Measurements from ENCODE around the gene FOXP1. TPM values are rescaled to one million over a fixed set of nuclear protein-coding genes. Genes with fewer than 3 reads are reported as not detected.

Gene FOXP1
- total RNA-seq, 1 experiment from 2014 or later = 75.3 TPM

DNA sequence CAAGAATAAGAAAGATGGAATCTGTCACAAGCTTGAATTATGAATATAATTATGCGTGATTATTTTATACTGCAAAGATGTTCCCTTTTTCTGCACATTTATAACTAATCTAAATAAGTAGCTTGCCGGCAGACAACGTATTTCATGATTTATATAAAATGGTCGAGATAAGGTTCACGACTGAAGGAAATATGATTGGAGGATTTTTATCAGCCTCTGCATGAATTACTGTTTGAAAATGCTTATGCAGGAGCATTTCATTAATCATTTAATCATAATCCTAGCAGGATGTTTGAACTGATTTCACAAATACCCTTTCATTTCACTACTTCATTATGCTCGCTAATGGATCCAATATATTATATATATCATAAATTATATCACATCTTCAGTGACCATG is 580.0 kb downstream of the FOXP1 start:
- Mint-ChIP-seq H3K4me1 (peaks cover 32 to 34% of the 10 kb centered on the region in 2 experiments), H3K9me3 (no peaks in the 10 kb centered on the region), H3K36me3 (ENCODE audit: insufficient read depth in 1 of 3, low read depth in 3 of 3) (peaks cover 0 to 6% (median 0%) of the 10 kb centered on the region in 3 experiments; a peak in 2 of 7 replicates), H3K27ac (no peak overlapping the region), H3K27me3 (ENCODE audit: low read depth) (0 out of 2 replicates have a peak, but pooled peaks cover 4% of the 10 kb centered on the region), H3K4me3 (no peak overlapping the region)
- Histone ChIP-seq H3K23me2 (ENCODE audit: insufficient read length, low read depth, low read length, poor library complexity, severe bottlenecking) (no peaks in the 10 kb centered on the region), H2BK15ac (ENCODE audit: low read depth, low read length) (no peak overlapping the region), H3T11ph (ENCODE audit: low read length) (no peak overlapping the region), H3K4me2 (ENCODE audit: insufficient read depth, insufficient read length, low read length) (no peak overlapping the region), H3K9ac (ENCODE audit: extremely low read depth, insufficient read length, low read length) (no peak overlapping the region), H3K27me3 (ENCODE audit: insufficient read depth, low read length) (no peaks in the 10 kb centered on the region), H2BK5ac (ENCODE audit: insufficient read length, low read length) (no peak overlapping the region), H2BK20ac (ENCODE audit: low read depth, low read length, poor library complexity, severe bottlenecking) (no peak overlapping the region), H4K20me1 (ENCODE audit: control insufficient read depth, insufficient read depth, insufficient read length) (no peaks in the 10 kb centered on the region), H3K18ac (ENCODE audit: insufficient read length, low read depth, low read length) (no peak overlapping the region), H2BK12ac (ENCODE audit: insufficient read length, low read depth, low read length) (no peak overlapping the region), H4K5ac (ENCODE audit: insufficient read length, low read depth, low read length) (no peak overlapping the region), H3K23ac (ENCODE audit: insufficient read length, low read depth, low read length) (no peak overlapping the region), H3K56ac (ENCODE audit: insufficient read length, low read depth, low read length) (no peak overlapping the region), H3K4ac (ENCODE audit: low read depth, low read length) (no peak overlapping the region), H2BK120ac (ENCODE audit: low read depth, low read length, poor library complexity, severe bottlenecking) (no peak overlapping the region), H3K79me2 (ENCODE audit: insufficient read depth, low read length) (no peaks in the 10 kb centered on the region), H3K27ac (ENCODE audit: insufficient read length, low read depth, low read length) (no peak overlapping the region), H2AFZ (ENCODE audit: low read length) (no peak overlapping the region), H3K14ac (ENCODE audit: insufficient read depth, low read length) (no peak overlapping the region), H4K91ac (ENCODE audit: insufficient read length, low read depth, low read length) (no peak overlapping the region), H3K79me1 (ENCODE audit: insufficient read depth, low read depth, low read length, poor library complexity, severe bottlenecking) (no peaks in the 10 kb centered on the region), H4K8ac (replicated peaks; ENCODE audit: insufficient read length, low read depth, low read length) (no peak overlapping the region), H2AK5ac (ENCODE audit: insufficient read length, low read length) (no peak overlapping the region), H3K4me1 (ENCODE audit: insufficient read depth, low read length) (no peaks in the 10 kb centered on the region; the same call in 1 of the 2 replicates), H3K9me3 (ENCODE audit: control insufficient read depth, low read depth, low read length) (no peaks in the 10 kb centered on the region)
- WGBS (ENCODE audit: extremely low coverage, insufficient read length, low lambda C conversion rate) = no CpG with 5 or more reads among the region's 6 CpGs
- TF ChIP-seq, protein P1, sequence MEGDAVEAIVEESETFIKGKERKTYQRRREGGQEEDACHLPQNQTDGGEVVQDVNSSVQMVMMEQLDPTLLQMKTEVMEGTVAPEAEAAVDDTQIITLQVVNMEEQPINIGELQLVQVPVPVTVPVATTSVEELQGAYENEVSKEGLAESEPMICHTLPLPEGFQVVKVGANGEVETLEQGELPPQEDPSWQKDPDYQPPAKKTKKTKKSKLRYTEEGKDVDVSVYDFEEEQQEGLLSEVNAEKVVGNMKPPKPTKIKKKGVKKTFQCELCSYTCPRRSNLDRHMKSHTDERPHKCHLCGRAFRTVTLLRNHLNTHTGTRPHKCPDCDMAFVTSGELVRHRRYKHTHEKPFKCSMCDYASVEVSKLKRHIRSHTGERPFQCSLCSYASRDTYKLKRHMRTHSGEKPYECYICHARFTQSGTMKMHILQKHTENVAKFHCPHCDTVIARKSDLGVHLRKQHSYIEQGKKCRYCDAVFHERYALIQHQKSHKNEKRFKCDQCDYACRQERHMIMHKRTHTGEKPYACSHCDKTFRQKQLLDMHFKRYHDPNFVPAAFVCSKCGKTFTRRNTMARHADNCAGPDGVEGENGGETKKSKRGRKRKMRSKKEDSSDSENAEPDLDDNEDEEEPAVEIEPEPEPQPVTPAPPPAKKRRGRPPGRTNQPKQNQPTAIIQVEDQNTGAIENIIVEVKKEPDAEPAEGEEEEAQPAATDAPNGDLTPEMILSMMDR (conservative IDR thresholded peaks at IDR 0.05) = no peak
- DNase-seq = no peak

Measured in H9 (cell line).